GM23338 (cell line): Measurements from ENCODE around the gene SPAG16. TPM values are rescaled to one million over a fixed set of nuclear protein-coding genes. Genes with fewer than 3 reads are reported as not detected.

Source experiments
- ATAC-seq: fragments of 200-7000 bp; cut with Tn5 transposase; 3 replicates; pipeline ENCODE4 v1.9.1; 2020
- DNase-seq: peaks from one replicate; pipeline ENCODE4 v3.0.0-alpha.2; 2015; ENCODE audit warnings: low spot score
- H2AFZ ChIP-seq: fragments of 200-600 bp; sonication (generic); 2 replicates; pipeline ENCODE4 v1.8.0; 2016; ENCODE audit warnings: antibody characterized with exemption, mild to moderate bottlenecking, moderate library complexity
- H3F3A ChIP-seq: fragments of 200-600 bp; sonication (generic); replicated peaks from 2 replicates; pipeline ENCODE4 v1.8.0; 2017; ENCODE audit warnings: antibody characterized with exemption, mixed run types, low read depth
- H3K27ac ChIP-seq: fragments of 200-600 bp; sonication (generic); 2 replicates; pipeline ENCODE4 v1.6.1; 2016; ENCODE audit warnings: low read depth
- H3K27me3 ChIP-seq: fragments of 200-600 bp; sonication (generic); 2 replicates; pipeline ENCODE4 v1.8.0; 2016; ENCODE audit warnings: mild to moderate bottlenecking, mixed run types, moderate library complexity; ENCODE audit not compliant: insufficient read depth
- H3K36me3 ChIP-seq: fragments of 200-600 bp; sonication (generic); 2 replicates; pipeline ENCODE4 v1.8.0; 2016; ENCODE audit warnings: mild to moderate bottlenecking; ENCODE audit not compliant: insufficient read depth
- H3K4me1 ChIP-seq: fragments of 200-600 bp; sonication (generic); 2 replicates; pipeline ENCODE4 v1.8.0; 2016; ENCODE audit warnings: mild to moderate bottlenecking, moderate library complexity; ENCODE audit not compliant: insufficient read depth
- H3K4me2 ChIP-seq: fragments of 200-600 bp; sonication (generic); 2 replicates; pipeline ENCODE4 v1.7.1; 2017; ENCODE audit warnings: mixed run types
- H3K4me3 ChIP-seq: fragments of 200-600 bp; sonication (generic); 2 replicates; pipeline ENCODE4 v1.6.1; 2016; ENCODE audit warnings: mixed run types
- H3K79me2 ChIP-seq: fragments of 200-600 bp; sonication (generic); replicated peaks from 2 replicates; pipeline ENCODE4 v1.8.0; 2017; ENCODE audit warnings: mild to moderate bottlenecking; ENCODE audit not compliant: insufficient read depth
- H3K9me2 ChIP-seq: fragments of 200-600 bp; sonication (generic); 2 replicates; pipeline ENCODE4 v1.8.0; 2017; ENCODE audit not compliant: insufficient read depth
- H4K20me1 ChIP-seq: fragments of 200-600 bp; sonication (generic); replicated peaks from 2 replicates; pipeline ENCODE4 v1.8.0; 2017; ENCODE audit warnings: mild to moderate bottlenecking; ENCODE audit not compliant: insufficient read depth
- H3K27ac Mint-ChIP-seq: 2 replicates; pipeline ENCODE4 v1.8.0; 2020; ENCODE audit warnings: inconsistent platforms, mild to moderate bottlenecking, moderate library complexity, mixed read lengths
- H3K27me3 Mint-ChIP-seq: 3 replicates; pipeline ENCODE4 v1.8.0; 2022; ENCODE audit warnings: low read depth, mild to moderate bottlenecking, moderate library complexity, mixed read lengths, inconsistent platforms; ENCODE audit not compliant: insufficient read depth, poor library complexity
- H3K36me3 Mint-ChIP-seq: 3 replicates; pipeline ENCODE4 v1.8.0; 2021; ENCODE audit warnings: low read depth, mild to moderate bottlenecking, inconsistent platforms, moderate library complexity, mixed read lengths
- H3K4me1 Mint-ChIP-seq: 3 replicates; pipeline ENCODE4 v1.8.0; 2020; ENCODE audit warnings: mild to moderate bottlenecking, inconsistent platforms, mixed read lengths
- H3K4me3 Mint-ChIP-seq: 3 replicates; pipeline ENCODE4 v1.8.0; 2021; ENCODE audit warnings: moderate library complexity, mild to moderate bottlenecking, inconsistent platforms, mixed read lengths
- H3K9me3 Mint-ChIP-seq: 3 replicates; pipeline ENCODE4 v1.8.0; 2020; ENCODE audit warnings: moderate library complexity, mild to moderate bottlenecking, inconsistent platforms, mixed read lengths
- CREB1 ChIP-seq: fragments of 250-450 bp; sonication (Bioruptor Pico); IDR thresholded peaks from 2 replicates; pipeline ENCODE4 v1.5.0; 2020; ENCODE audit warnings: low read depth, mild to moderate bottlenecking, moderate library complexity
- CTCF ChIP-seq, 2 experiments: fragments of 200-600 bp in 1 of 2; sonication (generic) in 1 of 2; conservative IDR thresholded peaks; 2 replicates each; pipeline versions ENCODE4 v1.5.1 to v1.6.1; 2016 to 2017; ENCODE audit warnings: antibody characterized with exemption in 2 of 2, low read depth in 2 of 2, mild to moderate bottlenecking in 2 of 2, moderate library complexity in 1 of 2
- ETS1 ChIP-seq: IDR thresholded peaks from 2 replicates; pipeline ENCODE4 v1.6.1; 2016; ENCODE audit warnings: antibody characterized with exemption
- EZH2 ChIP-seq: fragments of 200-600 bp; sonication (generic); IDR thresholded peaks from one replicate; pipeline ENCODE4 v1.8.0; 2017; ENCODE audit warnings: antibody characterized with exemption, mild to moderate bottlenecking, low read depth; ENCODE audit not compliant: unreplicated experiment
- EZH2phosphoT487 ChIP-seq: fragments of 200-600 bp; sonication (generic); IDR thresholded peaks from one replicate; pipeline ENCODE4 v1.8.1; 2018; ENCODE audit warnings: antibody characterized with exemption; ENCODE audit not compliant: unreplicated experiment
- JUNB ChIP-seq: IDR thresholded peaks from one replicate; pipeline ENCODE4 v1.6.1; 2016; ENCODE audit warnings: antibody characterized with exemption; ENCODE audit not compliant: unreplicated experiment
- POLR2AphosphoS5 ChIP-seq: IDR thresholded peaks from 2 replicates; pipeline ENCODE4 v1.6.1; 2016; ENCODE audit warnings: antibody characterized with exemption, low read depth
- REST ChIP-seq: IDR thresholded peaks from one replicate; pipeline ENCODE4 v1.6.1; 2018; ENCODE audit warnings: antibody characterized with exemption; ENCODE audit not compliant: unreplicated experiment
- STAT1 ChIP-seq: IDR thresholded peaks from one replicate; pipeline ENCODE4 v1.6.1; 2016; ENCODE audit warnings: antibody characterized with exemption; ENCODE audit not compliant: unreplicated experiment
- ZNF114 ChIP-seq: fragments of 250-450 bp; sonication (Bioruptor Pico); IDR thresholded peaks from 2 replicates; pipeline ENCODE4 v1.5.0; 2020; ENCODE audit warnings: mild to moderate bottlenecking, moderate library complexity
- ZNF331 ChIP-seq: fragments of 250-450 bp; sonication (Bioruptor Pico); IDR thresholded peaks from 2 replicates; pipeline ENCODE4 v1.5.0; 2020; ENCODE audit warnings: low read depth, mild to moderate bottlenecking, moderate library complexity
- ZNF462 ChIP-seq: fragments of 250-450 bp; sonication (Bioruptor Pico); IDR thresholded peaks from 2 replicates; pipeline ENCODE4 v1.5.0; 2020; ENCODE audit warnings: mild to moderate bottlenecking, moderate library complexity
- polyA plus RNA-seq: library from polyadenylated mRNA; unstranded; fragments of >200 nt; fragmentation: Nextera tagmentation; extraction: Ambion mirVana; gene quantifications from 2 replicates; pipeline ENCODE4 v1.2.1, GENCODE V29; 2016
- total RNA-seq: library from RNA; depleted of rRNA; stranded (reverse); fragments of >200 nt; shearing (Covaris generic); gene quantifications from 2 replicates; pipeline ENCODE4 v1.2.3, GENCODE V29; 2014

Gene SPAG16
- total and polyA plus RNA-seq, 2 experiments from 2014 or later: 19.7 to 47.8 TPM

- H3K4me3 ChIP-seq: no peak overlapping the region
- H3K27me3 Mint-ChIP-seq: peaks cover 1% of the 10 kb centered on the region
- no peak overlapping the region for H3K4me2 ChIP-seq
- no peaks in the 10 kb centered on the region for H3K9me2 ChIP-seq
- DNase-seq: no peak
- no peak for ATAC-seq
- H2AFZ ChIP-seq: no peak overlapping the region
- peaks cover 17% of the 10 kb centered on the region for H3K36me3 Mint-ChIP-seq
- no peaks in the 10 kb centered on the region for H3K4me1 ChIP-seq
- no peak overlapping the region for H3K27ac Mint-ChIP-seq
- H3K27me3 ChIP-seq: no peaks in the 10 kb centered on the region
- no peak overlapping the region for H3K27ac ChIP-seq
- H3K79me2 ChIP-seq: no peaks in the 10 kb centered on the region
- H3K4me1 Mint-ChIP-seq: no peaks in the 10 kb centered on the region
- H3K36me3 ChIP-seq: peaks cover 4% of the 10 kb centered on the region
- no peak overlapping the region for H3K4me3 Mint-ChIP-seq
- H3K9me3 Mint-ChIP-seq: peaks cover 21% of the 10 kb centered on the region
- no peak for TF ChIP-seq POLR2AphosphoS5
- no peak for TF ChIP-seq ZNF114 (CRISPR knock-in tag)
- TF ChIP-seq CREB1 (CRISPR knock-in tag): no peak
- TF ChIP-seq CTCF (conservative IDR thresholded peaks at IDR 0.05; ENCODE audit: low read depth in 2 of 2): no peak
- TF ChIP-seq STAT1: no peak
- no peak for TF ChIP-seq ZNF331
- no peak for TF ChIP-seq ZNF462 (CRISPR knock-in tag)
- TF ChIP-seq EZH2phosphoT487: no peak
- TF ChIP-seq REST: no peak
- TF ChIP-seq JUNB: no peak
- no peak for TF ChIP-seq ETS1
- TF ChIP-seq EZH2: no peak
- no peaks in the 10 kb centered on the region for H4K20me1 ChIP-seq
- H3F3A ChIP-seq: no peaks in the 10 kb centered on the region
Measured at GRCh38 chr2:213664817-213665216, 380.6 kb downstream of the SPAG16 start.
